Measurements from ENCODE around the gene SPIB. TPM values are rescaled to one million over a fixed set of nuclear protein-coding genes. Genes with fewer than 3 reads are reported as not detected.

Gene SPIB
- total RNA-seq, 1 donor from 2014 or later: 0.11 TPM

GRCh38 chr19:50457300-50457699, 38.6 kb downstream of the SPIB start:
- no peak for DNase-seq (ENCODE audit: low spot score in 2 of 2, unreplicated experiment in 2 of 2)
- Mint-ChIP-seq H3K4me1 (peaks cover 10% of the 10 kb centered on the region), H3K27me3 (ENCODE audit: low read depth) (peaks cover 2% of the 10 kb centered on the region), H3K36me3 (no peaks in the 10 kb centered on the region), H3K4me3 (no peak overlapping the region), H3K27ac (no peak overlapping the region), H3K9me3 (peaks cover 4% of the 10 kb centered on the region)
- TF ChIP-seq, protein P1, sequence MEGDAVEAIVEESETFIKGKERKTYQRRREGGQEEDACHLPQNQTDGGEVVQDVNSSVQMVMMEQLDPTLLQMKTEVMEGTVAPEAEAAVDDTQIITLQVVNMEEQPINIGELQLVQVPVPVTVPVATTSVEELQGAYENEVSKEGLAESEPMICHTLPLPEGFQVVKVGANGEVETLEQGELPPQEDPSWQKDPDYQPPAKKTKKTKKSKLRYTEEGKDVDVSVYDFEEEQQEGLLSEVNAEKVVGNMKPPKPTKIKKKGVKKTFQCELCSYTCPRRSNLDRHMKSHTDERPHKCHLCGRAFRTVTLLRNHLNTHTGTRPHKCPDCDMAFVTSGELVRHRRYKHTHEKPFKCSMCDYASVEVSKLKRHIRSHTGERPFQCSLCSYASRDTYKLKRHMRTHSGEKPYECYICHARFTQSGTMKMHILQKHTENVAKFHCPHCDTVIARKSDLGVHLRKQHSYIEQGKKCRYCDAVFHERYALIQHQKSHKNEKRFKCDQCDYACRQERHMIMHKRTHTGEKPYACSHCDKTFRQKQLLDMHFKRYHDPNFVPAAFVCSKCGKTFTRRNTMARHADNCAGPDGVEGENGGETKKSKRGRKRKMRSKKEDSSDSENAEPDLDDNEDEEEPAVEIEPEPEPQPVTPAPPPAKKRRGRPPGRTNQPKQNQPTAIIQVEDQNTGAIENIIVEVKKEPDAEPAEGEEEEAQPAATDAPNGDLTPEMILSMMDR (IDR thresholded peaks at IDR 0.05; ENCODE audit: unreplicated experiment): no peak

DNA sequence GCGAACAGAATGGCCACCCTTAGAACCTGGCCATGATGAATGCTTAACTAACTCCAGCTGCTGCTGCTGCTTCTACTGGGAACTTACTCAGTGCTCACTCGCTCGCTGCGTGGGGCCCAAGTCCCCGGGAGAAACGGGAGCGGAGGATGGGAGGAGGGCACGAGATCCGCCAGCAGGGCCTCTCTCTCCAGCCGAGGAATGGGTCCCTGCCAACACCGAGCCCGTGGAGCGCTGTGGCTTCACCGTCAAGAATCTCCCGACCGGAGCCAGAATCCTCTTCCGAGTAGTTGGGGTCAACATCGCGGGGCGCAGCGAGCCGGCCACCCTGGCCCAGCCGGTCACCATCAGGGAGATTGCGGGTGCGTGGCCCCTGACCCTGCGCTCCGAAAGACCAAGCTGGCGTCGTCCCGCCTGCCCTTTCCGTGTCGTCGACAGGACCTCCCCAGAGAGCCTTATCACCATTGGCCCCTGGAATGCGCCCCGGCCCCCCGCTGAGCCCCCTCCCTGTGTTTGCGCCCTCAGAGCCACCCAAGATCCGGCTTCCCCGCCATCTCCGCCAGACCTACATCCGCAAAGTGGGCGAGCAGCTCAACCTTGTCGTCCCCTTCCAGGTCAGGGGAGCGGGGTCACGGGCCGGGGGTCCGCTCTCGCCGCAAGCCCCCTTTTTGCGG, 39.8 kb downstream of the SPIB start:
- no peak for DNase-seq (ENCODE audit: low spot score in 2 of 2, unreplicated experiment in 2 of 2)
- Mint-ChIP-seq H3K4me1 (peaks cover 10% of the 10 kb centered on the region), H3K27ac (no peak overlapping the region), H3K9me3 (peaks cover 4% of the 10 kb centered on the region), H3K36me3 (no peaks in the 10 kb centered on the region), H3K4me3 (no peak overlapping the region), H3K27me3 (ENCODE audit: low read depth) (peaks cover 2% of the 10 kb centered on the region)
- TF ChIP-seq, protein P1 (IDR thresholded peaks at IDR 0.05; ENCODE audit: unreplicated experiment): no peak

- DNase-seq (ENCODE audit: low spot score in 2 of 2, unreplicated experiment in 2 of 2): no peak
- H3K27ac Mint-ChIP-seq: no peak overlapping the region
- no peak overlapping the region for H3K4me3 Mint-ChIP-seq
- H3K9me3 Mint-ChIP-seq: peaks cover 4% of the 10 kb centered on the region
- no peaks in the 10 kb centered on the region for H3K36me3 Mint-ChIP-seq
- TF ChIP-seq, protein P1 (IDR thresholded peaks at IDR 0.05; ENCODE audit: unreplicated experiment): no peak
- peaks cover 2% of the 10 kb centered on the region for H3K27me3 Mint-ChIP-seq (ENCODE audit: low read depth)
- H3K4me1 Mint-ChIP-seq: peaks cover 10% of the 10 kb centered on the region
Measured at GRCh38 chr19:50459067-50459456, 40.3 kb downstream of the SPIB start.

- no peak for DNase-seq (ENCODE audit: low spot score in 2 of 2, unreplicated experiment in 2 of 2)
- Mint-ChIP-seq H3K4me3 (no peak overlapping the region), H3K4me1 (peaks cover 10% of the 10 kb centered on the region), H3K27ac (no peak overlapping the region), H3K36me3 (no peaks in the 10 kb centered on the region), H3K9me3 (peaks cover 4% of the 10 kb centered on the region), H3K27me3 (ENCODE audit: low read depth) (peaks cover 2% of the 10 kb centered on the region)
- TF ChIP-seq, protein P1 (IDR thresholded peaks at IDR 0.05; ENCODE audit: unreplicated experiment): no peak
Measured at GRCh38 chr19:50459638-50460037, 40.9 kb downstream of the SPIB start.

- no peak overlapping the region for H3K4me3 Mint-ChIP-seq
- H3K27ac Mint-ChIP-seq: peak overlapping the region; percentile 10
Measured at GRCh38 chr19:50460161-50460765, 41.5 kb downstream of the SPIB start.

More at GRCh38 chr19:50460161-50460765, 41.5 kb downstream of the SPIB start:
- H3K36me3 Mint-ChIP-seq: no peaks in the 10 kb centered on the region
- H3K4me1 Mint-ChIP-seq: peaks cover 10% of the 10 kb centered on the region
- peaks cover 4% of the 10 kb centered on the region for H3K9me3 Mint-ChIP-seq
- no peak for DNase-seq (ENCODE audit: low spot score in 2 of 2, unreplicated experiment in 2 of 2)
- peaks cover 2% of the 10 kb centered on the region for H3K27me3 Mint-ChIP-seq (ENCODE audit: low read depth)
- TF ChIP-seq, protein P1 (IDR thresholded peaks at IDR 0.05; ENCODE audit: unreplicated experiment): no peak

Measured in mesothelial cell of epicardium (in vitro differentiated cells).